Small intestine (tissue), 7 donors: ENCODE results near the gene USP54. TPM values are rescaled to one million over a fixed set of nuclear protein-coding genes. Genes with fewer than 3 reads are reported as not detected.

Experiments used
- DNase-seq, 2 donors: peaks; one replicate each; pipeline versions ENCODE4 v3.0.0 to v3.0.0-alpha.2; 2013
- FAIRE-seq: peaks from 2 replicates; lab custom pipeline; 2012; peaks lifted over from hg19 to GRCh38; lab: Jason Lieb, UNC
- H3K27ac ChIP-seq, 3 donors: one replicate each; pipeline ENCODE4 v1.5.1; 2013; ENCODE audit warnings: low read length in 2 of 3, mild to moderate bottlenecking in 2 of 3, control low read depth in 1 of 3, inconsistent platforms in 1 of 3, low read depth in 1 of 3, moderate library complexity in 1 of 3
- H3K27me3 ChIP-seq, 3 donors: one replicate each; pipeline ENCODE4 v1.6.1; 2013; ENCODE audit warnings: low read length in 3 of 3, inconsistent platforms in 1 of 3; ENCODE audit not compliant: control insufficient read depth in 3 of 3, insufficient read depth in 3 of 3
- H3K36me3 ChIP-seq, 3 donors: one replicate each; pipeline ENCODE4 v1.6.1; 2013; ENCODE audit warnings: low read length in 3 of 3, inconsistent platforms in 1 of 3, low read depth in 1 of 3, mild to moderate bottlenecking in 1 of 3, moderate library complexity in 1 of 3; ENCODE audit not compliant: control insufficient read depth in 3 of 3, insufficient read depth in 2 of 3
- H3K4me1 ChIP-seq, 3 donors: one replicate each; pipeline ENCODE4 v1.6.1; 2013; ENCODE audit warnings: low read length in 2 of 3, inconsistent platforms in 1 of 3, low read depth in 1 of 3, mild to moderate bottlenecking in 1 of 3, moderate library complexity in 1 of 3; ENCODE audit not compliant: control insufficient read depth in 3 of 3, insufficient read depth in 2 of 3
- H3K4me3 ChIP-seq, 3 donors: one replicate each; pipeline ENCODE4 v1.5.1; 2013; ENCODE audit warnings: low read length in 3 of 3, control low read depth in 1 of 3, inconsistent platforms in 1 of 3, low read depth in 1 of 3, mild to moderate bottlenecking in 1 of 3, moderate library complexity in 1 of 3
- H3K9me3 ChIP-seq, 2 donors: one replicate each; pipeline ENCODE4 v1.6.1; 2013; ENCODE audit warnings: low read depth in 1 of 2, low read length in 1 of 2; ENCODE audit not compliant: control insufficient read depth in 2 of 2, insufficient read depth in 1 of 2
- WGBS, 3 donors: extraction: QIAGEN DNeasy Blood & Tissue Kit; methylation state at CpG; one replicate each; pipeline ENCODE4 v1.1.7; 2013; 5-methylcytosine and 5-hydroxymethylcytosine counted together
- polyA plus RNA-seq, 4 donors: library from polyadenylated mRNA; stranded (reverse) in 3 of 4; unstranded in 1 of 4; fragments of 200-250 nt in 3 of 4; fragments of 120-200 nt in 1 of 4; gene quantifications; one replicate each; pipeline versions ENCODE4 v1.2.1 to v1.2.3, GENCODE V29; 2013
- donor health status: healthy with polysubstance abuse.
- donor health status: control.
- donor health status: control.
- donor health status: Bipolar disorder and iron deficiency.
- donor health status: healthy.

Gene USP54
- polyA plus RNA-seq, 4 donors, result 2.4 to 44.8 (median 9.3) TPM

GRCh38 chr10:73506491-73506890 is 84.7 kb downstream of the USP54 start:
- Histone ChIP-seq H3K9me3 (no peaks in the 10 kb centered on the region), H3K36me3 (peaks cover 0 to 16% (median 6%) of the 10 kb centered on the region in 3 donors), H3K27ac (no peak overlapping the region), H3K4me1 (no peaks in the 10 kb centered on the region), H3K27me3 (no peaks in the 10 kb centered on the region), H3K4me3 (no peak overlapping the region)
- WGBS, 3 donors, result 82 to 88% (median 88%) methylated on average over 1 of the region's 1 CpG
- DNase-seq, result no peak
- no peak for FAIRE-seq

- DNase-seq (no peak), FAIRE-seq (no peak)
- H3K36me3 ChIP-seq, result peaks cover 0 to 16% (median 6%) of the 10 kb centered on the region in 3 donors
- H3K4me1 ChIP-seq, result no peaks in the 10 kb centered on the region
- no peak overlapping the region for H3K4me3 ChIP-seq
- H3K27ac ChIP-seq, result no peak overlapping the region
- no peaks in the 10 kb centered on the region for H3K27me3 ChIP-seq
- no peaks in the 10 kb centered on the region for H3K9me3 ChIP-seq
Observed at GRCh38 chr10:73506074-73506473, 85.1 kb downstream of the USP54 start.

GRCh38 chr10:73503037-73503436 is 88.1 kb downstream of the USP54 start:
- Histone ChIP-seq H3K36me3 (peaks cover 0 to 25% (median 9%) of the 10 kb centered on the region in 3 donors), H3K4me1 (peaks cover 0 to 4% (median 3%) of the 10 kb centered on the region in 3 donors), H3K27ac (no peak overlapping the region), H3K4me3 (no peak overlapping the region), H3K27me3 (no peaks in the 10 kb centered on the region), H3K9me3 (no peaks in the 10 kb centered on the region)
- DNase-seq (no peak), FAIRE-seq (no peak)
- 94 to 100% (median 97%) methylated on average over 1 of the region's 1 CpG for WGBS, 3 donors

- Histone ChIP-seq H3K27me3 (no peaks in the 10 kb centered on the region), H3K4me1 (peaks cover 0 to 7% (median 3%) of the 10 kb centered on the region in 3 donors), H3K27ac (no peak overlapping the region), H3K36me3 (peaks cover 0 to 25% (median 9%) of the 10 kb centered on the region in 3 donors), H3K4me3 (no peak overlapping the region), H3K9me3 (no peaks in the 10 kb centered on the region)
- DNase-seq (no peak), FAIRE-seq (no peak)
Observed at GRCh38 chr10:73501651-73502050, 89.5 kb downstream of the USP54 start.

- Histone ChIP-seq H3K36me3 (peaks cover 0 to 15% (median 3%) of the 10 kb centered on the region in 3 donors), H3K4me1 (peaks cover 3 to 12% (median 7%) of the 10 kb centered on the region in 3 donors), H3K27ac (no peak overlapping the region), H3K27me3 (no peaks in the 10 kb centered on the region), H3K4me3 (no peak overlapping the region), H3K9me3 (no peaks in the 10 kb centered on the region)
- FAIRE-seq (no peak), DNase-seq (no peak)
- 80 to 87% (median 82%) methylated on average over 2 of the region's 2 CpGs for WGBS, 3 donors
Observed at GRCh38 chr10:73497623-73498022, 93.5 kb downstream of the USP54 start.

GRCh38 chr10:73495884-73496674 is 95.1 kb downstream of the USP54 start, which contains the start of gene PPP3CB:
PPP3CB (minus strand) TSS chr10:73496024; CDS start chr10:73495889, 135 bp downstream.
- Histone ChIP-seq H3K9me3 (no peaks in the 10 kb centered on the region), H3K4me1 (peaks cover 3 to 12% (median 7%) of the 10 kb centered on the region in 3 donors), H3K27ac (peak within 1 kb of the TSS; percentile 90 to 99 (median 96)), H3K36me3 (peaks cover 0 to 15% (median 3%) of the 10 kb centered on the region in 3 donors), H3K4me3 (peak within 1 kb of the TSS; percentile 76 to 93 (median 86)), H3K27me3 (no peaks in the 10 kb centered on the region)
- FAIRE-seq (no peak), DNase-seq (peak; percentile 95 to 97)
- 5 to 8% (median 8%) methylated on average over 22 to 28 of the region's 28 CpGs for WGBS, 3 donors

- H3K4me3 ChIP-seq, result peak overlapping the region; percentile 76 to 93 (median 86)
- H3K27ac ChIP-seq, result peak overlapping the region; percentile 90 to 99 (median 96)
- FAIRE-seq (no peak), DNase-seq (peak; percentile 93 to 94)
- peaks cover 0 to 12% (median 3%) of the 10 kb centered on the region in 3 donors for H3K36me3 ChIP-seq
- no peaks in the 10 kb centered on the region for H3K9me3 ChIP-seq
- peaks cover 3 to 12% (median 7%) of the 10 kb centered on the region in 3 donors for H3K4me1 ChIP-seq
- H3K27me3 ChIP-seq, result no peaks in the 10 kb centered on the region
- WGBS, 3 donors, result 0% methylated on average over 37 to 55 of the region's 55 CpGs
Observed at GRCh38 chr10:73495226-73495883, 95.8 kb downstream of the USP54 start.

GRCh38 chr10:73494877-73495225 is 96.3 kb downstream of the USP54 start:
- WGBS, 3 donors, result 0% methylated on average over 2 of the region's 2 CpGs
- DNase-seq, result no peak
- H3K4me1 ChIP-seq, result peaks cover 5 to 12% (median 7%) of the 10 kb centered on the region in 3 donors
- H3K9me3 ChIP-seq, result no peaks in the 10 kb centered on the region
- peaks cover 0 to 11% (median 3%) of the 10 kb centered on the region in 3 donors for H3K36me3 ChIP-seq
- FAIRE-seq, result no peak
- H3K4me3 ChIP-seq, result peak overlapping the region; percentile 76 to 93 (median 86)
- no peaks in the 10 kb centered on the region for H3K27me3 ChIP-seq
- H3K27ac ChIP-seq, result peak overlapping the region; percentile 90 to 99 (median 96)
